IMR-90 (cell line): ENCODE results near the gene NUDCD3. TPM values are rescaled to one million over a fixed set of nuclear protein-coding genes. Genes with fewer than 3 reads are reported as not detected.

Experiments
- ATAC-seq: fragments of 200-7000 bp; cut with Tn5 transposase; 2 replicates; pipeline ENCODE4 v1.9.1; 2020; ENCODE audit warnings: low read depth, mild to moderate bottlenecking, moderate library complexity
- BruUV-seq: library from RNA; stranded (reverse); fragments of 400-500 nt; replicated peaks from 2 replicates; lab custom pipeline; 2021; lab: Mats Ljungman, UMichigan
- CTCF ChIA-PET: fragments of 300-600 bp; formaldehyde crosslinking; extraction: SDS; loops from one replicate; lab custom pipeline; 2021; ENCODE audit warnings: antibody characterized with exemption; lab: Yijun Ruan, JAX
- POLR2A ChIA-PET: fragments of 300-600 bp; sonication (Branson Sonifier 250); formaldehyde crosslinking; loops from one replicate; lab custom pipeline; 2022; ENCODE audit warnings: antibody characterized with exemption; ENCODE audit not compliant: unreplicated experiment; lab: Charles Lee
- DNase-seq: peaks from one replicate; pipeline ENCODE4 v3.0.0; 2013
- H2AFZ ChIP-seq: replicated peaks from 2 replicates; pipeline ENCODE3; 2013; ENCODE audit warnings: low read length, mild to moderate bottlenecking; ENCODE audit not compliant: poor library complexity
- H2AK5ac ChIP-seq: 2 replicates; pipeline ENCODE4 v1.6.1; 2013; ENCODE audit warnings: low read depth, low read length, inconsistent platforms
- H2AK9ac ChIP-seq: replicated peaks from 2 replicates; pipeline ENCODE3; 2013; ENCODE audit warnings: mild to moderate bottlenecking, low read depth, low read length, moderate library complexity; ENCODE audit not compliant: poor library complexity
- H2BK120ac ChIP-seq: 2 replicates; pipeline ENCODE4 v1.6.1; 2013; ENCODE audit warnings: low read depth, low read length, inconsistent platforms
- H2BK15ac ChIP-seq: 3 replicates; pipeline ENCODE4 v1.6.1; 2013; ENCODE audit warnings: low read depth, low read length, inconsistent platforms
- H2BK20ac ChIP-seq: 2 replicates; pipeline ENCODE4 v1.6.1; 2013; ENCODE audit warnings: low read depth, mild to moderate bottlenecking, inconsistent platforms, low read length, moderate library complexity
- H2BK5ac ChIP-seq: 2 replicates; pipeline ENCODE4 v1.6.1; 2013; ENCODE audit warnings: mild to moderate bottlenecking, low read depth, low read length, inconsistent platforms; ENCODE audit not compliant: poor library complexity, severe bottlenecking
- H3K14ac ChIP-seq: replicated peaks from 2 replicates; pipeline ENCODE4 v1.6.1; 2013; ENCODE audit warnings: low read depth, low read length, inconsistent platforms
- H3K18ac ChIP-seq: 2 replicates; pipeline ENCODE4 v1.6.1; 2013; ENCODE audit warnings: low read depth, low read length, control low read depth
- H3K23ac ChIP-seq: 2 replicates; pipeline ENCODE4 v1.6.1; 2013; ENCODE audit warnings: low read depth, low read length, inconsistent platforms
- H3K27ac ChIP-seq: 2 replicates; pipeline ENCODE4 v1.5.1; 2013; ENCODE audit warnings: mild to moderate bottlenecking, control low read depth, low read length; ENCODE audit not compliant: insufficient read depth
- H3K27me3 ChIP-seq: 2 replicates; pipeline ENCODE4 v1.6.1; 2013; ENCODE audit warnings: low read length; ENCODE audit not compliant: control insufficient read depth, insufficient read depth
- H3K36me3 ChIP-seq: 2 replicates; pipeline ENCODE4 v1.6.1; 2013; ENCODE audit warnings: low read length, mixed read lengths; ENCODE audit not compliant: control insufficient read depth, insufficient read depth
- H3K4ac ChIP-seq: 2 replicates; pipeline ENCODE4 v1.6.1; 2013; ENCODE audit warnings: low read depth, low read length, inconsistent platforms
- H3K4me1 ChIP-seq: 2 replicates; pipeline ENCODE4 v1.6.1; 2013; ENCODE audit warnings: low read length, mixed read lengths; ENCODE audit not compliant: control insufficient read depth, insufficient read depth
- H3K4me2 ChIP-seq: 2 replicates; pipeline ENCODE4 v1.6.1; 2013; ENCODE audit warnings: low read depth, mild to moderate bottlenecking, control low read depth, low read length, moderate library complexity
- H3K4me3 ChIP-seq: 2 replicates; pipeline ENCODE4 v1.5.1; 2013; ENCODE audit warnings: low read depth, mild to moderate bottlenecking, control low read depth, low read length, moderate library complexity; ENCODE audit not compliant: insufficient read depth
- H3K56ac ChIP-seq: 2 replicates; pipeline ENCODE4 v1.6.1; 2013; ENCODE audit warnings: low read length, inconsistent platforms; ENCODE audit not compliant: insufficient read depth; ENCODE audit errors: extremely low read depth
- H3K79me1 ChIP-seq, 2 experiments: 2 replicates each; pipeline ENCODE4 v1.6.1; 2013; ENCODE audit warnings: low read length in 2 of 2, inconsistent platforms in 1 of 2, low read depth in 1 of 2
- H3K9ac ChIP-seq: 2 replicates; pipeline ENCODE4 v1.6.1; 2013; ENCODE audit warnings: low read depth, low read length, control low read depth
- H3K9me1 ChIP-seq: 2 replicates; pipeline ENCODE4 v1.6.1; 2013; ENCODE audit warnings: low read length, inconsistent platforms; ENCODE audit not compliant: insufficient read depth
- H3K9me3 ChIP-seq: 2 replicates; pipeline ENCODE4 v1.6.1; 2013; ENCODE audit warnings: low read length; ENCODE audit not compliant: control insufficient read depth, insufficient read depth
- H4K20me1 ChIP-seq: 2 replicates; pipeline ENCODE4 v1.6.1; 2013; ENCODE audit warnings: low read length, inconsistent platforms; ENCODE audit not compliant: insufficient read depth
- H4K5ac ChIP-seq: 2 replicates; pipeline ENCODE4 v1.6.1; 2013; ENCODE audit warnings: mild to moderate bottlenecking, low read depth, low read length, control low read depth
- H4K8ac ChIP-seq, 2 experiments: 2 replicates each; pipeline ENCODE4 v1.6.1; 2013; ENCODE audit warnings: low read depth in 2 of 2, low read length in 2 of 2, control low read depth in 1 of 2, inconsistent platforms in 1 of 2
- H4K91ac ChIP-seq: 2 replicates; pipeline ENCODE4 v1.6.1; 2013; ENCODE audit warnings: low read depth, low read length, inconsistent platforms; ENCODE audit not compliant: insufficient read depth
- BHLHE40 ChIP-seq: fragments of 150-350 bp; IDR thresholded peaks from 2 replicates; pipeline ENCODE4 v1.6.1; 2016; ENCODE audit warnings: mild to moderate bottlenecking, low read depth, low read length
- CEBPB ChIP-seq: IDR thresholded peaks from 2 replicates; pipeline ENCODE4 v1.6.1; 2012; ENCODE audit warnings: low read depth, low read length, improper control_type of control experiment
- CHD1 ChIP-seq: IDR thresholded peaks from 2 replicates; pipeline ENCODE4 v1.6.1; 2012; ENCODE audit warnings: low read depth, low read length, improper control_type of control experiment
- ELK1 ChIP-seq: fragments of 150-350 bp; IDR thresholded peaks from 2 replicates; pipeline ENCODE4 v1.6.1; 2016; ENCODE audit warnings: low read depth, mild to moderate bottlenecking, low read length, moderate library complexity, borderline replicate concordance
- FOS ChIP-seq: fragments of 150-350 bp; IDR thresholded peaks from 2 replicates; pipeline ENCODE4 v1.6.1; 2016; ENCODE audit warnings: low read depth, low read length
- MAFK ChIP-seq: IDR thresholded peaks from 2 replicates; pipeline ENCODE4 v1.6.1; 2012; ENCODE audit warnings: low read depth, low read length, improper control_type of control experiment
- MAZ ChIP-seq: IDR thresholded peaks from 2 replicates; pipeline ENCODE4 v1.6.1; 2012; ENCODE audit warnings: low read depth, mild to moderate bottlenecking, low read length, improper control_type of control experiment, moderate library complexity, borderline replicate concordance
- MXI1 ChIP-seq: IDR thresholded peaks from 2 replicates; pipeline ENCODE4 v1.6.1; 2012; ENCODE audit warnings: low read depth, mild to moderate bottlenecking, low read length, moderate library complexity, borderline replicate concordance
- NFE2L2 ChIP-seq: fragments of 150-350 bp; IDR thresholded peaks from 2 replicates; pipeline ENCODE4 v1.6.1; 2016; ENCODE audit warnings: low read depth, mild to moderate bottlenecking, low read length
- POLR2A ChIP-seq: IDR thresholded peaks from 2 replicates; pipeline ENCODE4 v1.6.1; 2012; ENCODE audit warnings: mild to moderate bottlenecking, low read depth, low read length
- RAD21 ChIP-seq: IDR thresholded peaks from 2 replicates; pipeline ENCODE4 v1.6.1; 2012; ENCODE audit warnings: low read length, improper control_type of control experiment
- RCOR1 ChIP-seq: IDR thresholded peaks from 2 replicates; pipeline ENCODE4 v1.6.1; 2012; ENCODE audit warnings: mild to moderate bottlenecking, low read length, improper control_type of control experiment; ENCODE audit not compliant: insufficient replicate concordance
- RFX5 ChIP-seq: IDR thresholded peaks from 2 replicates; pipeline ENCODE4 v1.8.0; 2012; ENCODE audit warnings: low read depth, mild to moderate bottlenecking, low read length, moderate library complexity
- SMC3 ChIP-seq: fragments of 150-350 bp; IDR thresholded peaks from 2 replicates; pipeline ENCODE4 v1.6.1; 2016; ENCODE audit warnings: low read depth, mild to moderate bottlenecking, antibody characterized with exemption, low read length, moderate library complexity
- WGBS, 2 experiments: methylation state at CpG; one replicate each; pipeline versions ENCODE4 v1.1.5 to v1.1.7; 2013; ENCODE audit warnings: missing lambda C conversion rate in 2 of 2; ENCODE audit not compliant: insufficient read length in 1 of 2; ENCODE audit errors: extremely low coverage in 2 of 2; 5-methylcytosine and 5-hydroxymethylcytosine counted together
- dilution Hi-C: fragments of 300-500 bp; cut with HindIII; formaldehyde crosslinking; loops from one replicate; pipeline ENCODE4 v1.14.3; 2018; ENCODE audit warnings: low sequenced_read_pairs; ENCODE audit not compliant: unreplicated experiment
- in situ Hi-C: fragments of 300-500 bp; cut with MboI; formaldehyde crosslinking; loops from 3 replicates; pipeline ENCODE4 v1.14.3; 2019; ENCODE audit warnings: low sequenced_read_pairs, inconsistent platforms, mixed read lengths
- intact Hi-C: fragments of 100-400 bp; cut with micrococcal nuclease; formaldehyde crosslinking; loops from 2 replicates; pipeline ENCODE4 v1.10.0; 2022
- polyA plus RNA-seq, 3 experiments: library from polyadenylated mRNA; depleted of rRNA; stranded (reverse); fragments of >200 nt; gene quantifications; 2 replicates each; pipeline ENCODE4 v1.2.3, GENCODE V29; 2012; ENCODE audit warnings: low replicate concordance in 1 of 3
- total RNA-seq: library from RNA; depleted of rRNA; stranded (reverse); fragments of >200 nt; gene quantifications from 2 replicates; pipeline ENCODE4 v1.2.3, GENCODE V29; 2012
- TF ChIP-seq, protein P1 (sequence below): fragments of 150-350 bp; IDR thresholded peaks from 2 replicates; pipeline ENCODE4 v1.6.1; 2017; ENCODE audit warnings: mild to moderate bottlenecking, antibody characterized with exemption, low read length, low read depth
- TF ChIP-seq, protein P2 (sequence below): conservative IDR thresholded peaks from 2 replicates; pipeline ENCODE4 v1.5.1; 2012; ENCODE audit warnings: mild to moderate bottlenecking, low read depth, low read length, improper control_type of control experiment

NUDCD3 gene
- total and polyA plus RNA-seq, 2 of the 4 experiments (the other 2 are of a cell fraction), result 49.5 to 76.0 TPM

DNA sequence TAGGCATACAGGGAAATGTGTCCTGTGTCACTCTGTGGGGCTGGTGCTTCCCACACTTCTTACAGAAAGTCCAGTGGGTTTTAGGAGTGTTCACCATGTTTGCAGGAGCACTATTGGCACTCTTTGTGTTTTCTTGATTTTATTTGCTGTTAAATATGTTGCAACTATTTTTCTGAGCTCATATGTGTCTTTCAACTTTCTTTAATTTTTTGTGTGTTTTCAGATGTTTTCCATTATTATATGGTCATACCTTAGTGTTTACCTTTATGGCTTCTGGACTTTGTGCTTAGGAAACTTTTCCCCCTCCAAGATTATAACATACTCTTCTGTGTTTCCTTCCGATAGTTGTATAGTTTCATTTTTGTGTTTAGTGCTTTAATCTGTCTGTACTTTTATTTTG is 20.8 kb upstream of the NUDCD3 start:
- intact Hi-C loops (no loop called here), in situ Hi-C loops (no loop called here), dilution Hi-C loops (no loop called here)
- H3K56ac ChIP-seq, result no peak overlapping the region
- TF ChIP-seq, protein P1, sequence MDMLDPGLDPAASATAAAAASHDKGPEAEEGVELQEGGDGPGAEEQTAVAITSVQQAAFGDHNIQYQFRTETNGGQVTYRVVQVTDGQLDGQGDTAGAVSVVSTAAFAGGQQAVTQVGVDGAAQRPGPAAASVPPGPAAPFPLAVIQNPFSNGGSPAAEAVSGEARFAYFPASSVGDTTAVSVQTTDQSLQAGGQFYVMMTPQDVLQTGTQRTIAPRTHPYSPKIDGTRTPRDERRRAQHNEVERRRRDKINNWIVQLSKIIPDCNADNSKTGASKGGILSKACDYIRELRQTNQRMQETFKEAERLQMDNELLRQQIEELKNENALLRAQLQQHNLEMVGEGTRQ, result no peak
- TF ChIP-seq FOS (no peak), RCOR1 (no peak), CHD1 (no peak), MXI1 (no peak), CEBPB (no peak), POLR2A (no peak), ELK1 (no peak), NFE2L2 (no peak), SMC3 (no peak), BHLHE40 (no peak), MAZ (no peak), RAD21 (no peak), RFX5 (no peak), MAFK (no peak)
- TF ChIP-seq, protein P2, sequence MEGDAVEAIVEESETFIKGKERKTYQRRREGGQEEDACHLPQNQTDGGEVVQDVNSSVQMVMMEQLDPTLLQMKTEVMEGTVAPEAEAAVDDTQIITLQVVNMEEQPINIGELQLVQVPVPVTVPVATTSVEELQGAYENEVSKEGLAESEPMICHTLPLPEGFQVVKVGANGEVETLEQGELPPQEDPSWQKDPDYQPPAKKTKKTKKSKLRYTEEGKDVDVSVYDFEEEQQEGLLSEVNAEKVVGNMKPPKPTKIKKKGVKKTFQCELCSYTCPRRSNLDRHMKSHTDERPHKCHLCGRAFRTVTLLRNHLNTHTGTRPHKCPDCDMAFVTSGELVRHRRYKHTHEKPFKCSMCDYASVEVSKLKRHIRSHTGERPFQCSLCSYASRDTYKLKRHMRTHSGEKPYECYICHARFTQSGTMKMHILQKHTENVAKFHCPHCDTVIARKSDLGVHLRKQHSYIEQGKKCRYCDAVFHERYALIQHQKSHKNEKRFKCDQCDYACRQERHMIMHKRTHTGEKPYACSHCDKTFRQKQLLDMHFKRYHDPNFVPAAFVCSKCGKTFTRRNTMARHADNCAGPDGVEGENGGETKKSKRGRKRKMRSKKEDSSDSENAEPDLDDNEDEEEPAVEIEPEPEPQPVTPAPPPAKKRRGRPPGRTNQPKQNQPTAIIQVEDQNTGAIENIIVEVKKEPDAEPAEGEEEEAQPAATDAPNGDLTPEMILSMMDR, result no peak
- H3K79me1 ChIP-seq, result no peaks in the 10 kb centered on the region
- CTCF ChIA-PET, result interaction anchor here (1.5 kb wide), 1 partner anchor 24 kb away, joined by 4 read pairs; no protein-coding TSS in a partner anchor
- H3K23ac ChIP-seq, result no peak overlapping the region
- H3K4ac ChIP-seq, result no peak overlapping the region
- no peaks in the 10 kb centered on the region for H3K4me1 ChIP-seq
- WGBS, 2 experiments, result no CpG with 5 or more reads among the region's 1 CpG
- peaks cover 16% of the 10 kb centered on the region for H3K27me3 ChIP-seq
- no peak overlapping the region for H3K27ac ChIP-seq
- H3K4me3 ChIP-seq, result no peak overlapping the region
- H3K18ac ChIP-seq, result no peak overlapping the region
- no peak for ATAC-seq
- no peak overlapping the region for H3K4me2 ChIP-seq
- no peak overlapping the region for H2AFZ ChIP-seq
- no peaks in the 10 kb centered on the region for H3K36me3 ChIP-seq
- no peaks in the 10 kb centered on the region; the same call in 1 of the 2 replicates for H3K9me1 ChIP-seq
- no peaks in the 10 kb centered on the region for H4K20me1 ChIP-seq
- no peak overlapping the region for H3K9ac ChIP-seq
- H2BK5ac ChIP-seq, result no peak overlapping the region
- H2AK5ac ChIP-seq, result no peak overlapping the region
- no peak for DNase-seq
- POLR2A ChIA-PET, result no interaction called here
- no peak overlapping the region for H3K14ac ChIP-seq
- no peak overlapping the region for H2AK9ac ChIP-seq
- no peak overlapping the region for H4K8ac ChIP-seq
- H2BK20ac ChIP-seq, result no peak overlapping the region
- H4K91ac ChIP-seq, result no peak overlapping the region
- H4K5ac ChIP-seq, result no peak overlapping the region
- no TSS peak for BruUV-seq
- no peak overlapping the region for H2BK15ac ChIP-seq
- H3K9me3 ChIP-seq, result peaks cover 7% of the 10 kb centered on the region
- H2BK120ac ChIP-seq, result no peak overlapping the region
